ENCODE data around the gene NR2F1. TPM values are rescaled to one million over a fixed set of nuclear protein-coding genes. Genes with fewer than 3 reads are reported as not detected.

The NR2F1 gene
- total RNA-seq, 4 donors from 2014 or later: 1.5 to 6.2 (median 3.2) TPM

DNA sequence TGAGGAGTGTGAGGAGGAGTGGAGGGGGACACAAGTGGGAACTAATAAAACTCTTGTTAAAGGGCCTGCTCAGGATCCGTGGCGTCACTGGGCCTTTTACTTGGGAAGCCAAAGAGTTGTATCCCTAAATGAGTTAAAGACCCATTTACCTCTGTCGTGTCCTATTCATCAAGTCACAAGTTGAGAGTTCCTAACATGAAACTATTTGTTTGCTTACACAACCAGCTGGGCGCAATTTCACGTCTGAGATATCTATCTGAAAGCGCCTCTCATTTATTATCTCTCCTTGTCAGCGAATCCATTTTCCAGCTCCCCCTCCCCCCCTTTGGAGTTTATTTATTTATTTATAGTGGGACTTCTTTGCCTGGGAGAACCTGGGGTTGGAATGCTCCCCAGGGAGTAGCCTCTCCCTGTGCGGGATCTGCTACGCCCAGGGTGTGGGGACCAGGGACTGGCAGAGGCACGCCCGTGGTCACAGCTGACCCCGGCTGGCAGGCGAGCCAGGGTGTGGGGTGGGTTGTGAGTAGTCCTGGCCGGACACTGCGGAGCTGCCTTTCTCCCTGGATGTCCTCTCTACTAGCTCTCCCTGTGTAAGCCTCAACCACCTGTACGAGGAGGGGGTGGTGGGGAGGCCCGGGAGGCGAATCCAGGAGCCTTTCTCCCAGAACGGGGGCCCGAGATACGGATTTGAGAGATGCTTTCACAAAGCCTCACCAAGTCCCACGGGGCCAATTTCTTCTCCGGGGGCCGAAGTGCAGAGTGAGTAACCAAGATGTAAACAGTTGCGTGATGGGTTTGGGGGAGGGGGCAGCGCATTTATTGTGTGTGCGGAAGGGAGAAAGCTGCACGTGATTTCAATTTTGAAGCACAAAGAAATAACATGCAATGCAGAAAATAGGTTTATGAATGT, 15.3 kb downstream of the NR2F1 start:
- peaks cover 100% of the 10 kb centered on the region for H3K27me3 ChIP-seq
- no peaks in the 10 kb centered on the region for H3K9me3 ChIP-seq
- no peaks in the 10 kb centered on the region for H3K36me3 ChIP-seq
- WGBS, 2 donors (ENCODE audit: low coverage in 1 of 2): 36 to 39% methylated on average over 16 to 28 of the region's 28 CpGs
- no peak for DNase-seq
- no peak for TF ChIP-seq POLR2AphosphoS5 (IDR thresholded peaks at IDR 0.05)
- TF ChIP-seq, protein P1, sequence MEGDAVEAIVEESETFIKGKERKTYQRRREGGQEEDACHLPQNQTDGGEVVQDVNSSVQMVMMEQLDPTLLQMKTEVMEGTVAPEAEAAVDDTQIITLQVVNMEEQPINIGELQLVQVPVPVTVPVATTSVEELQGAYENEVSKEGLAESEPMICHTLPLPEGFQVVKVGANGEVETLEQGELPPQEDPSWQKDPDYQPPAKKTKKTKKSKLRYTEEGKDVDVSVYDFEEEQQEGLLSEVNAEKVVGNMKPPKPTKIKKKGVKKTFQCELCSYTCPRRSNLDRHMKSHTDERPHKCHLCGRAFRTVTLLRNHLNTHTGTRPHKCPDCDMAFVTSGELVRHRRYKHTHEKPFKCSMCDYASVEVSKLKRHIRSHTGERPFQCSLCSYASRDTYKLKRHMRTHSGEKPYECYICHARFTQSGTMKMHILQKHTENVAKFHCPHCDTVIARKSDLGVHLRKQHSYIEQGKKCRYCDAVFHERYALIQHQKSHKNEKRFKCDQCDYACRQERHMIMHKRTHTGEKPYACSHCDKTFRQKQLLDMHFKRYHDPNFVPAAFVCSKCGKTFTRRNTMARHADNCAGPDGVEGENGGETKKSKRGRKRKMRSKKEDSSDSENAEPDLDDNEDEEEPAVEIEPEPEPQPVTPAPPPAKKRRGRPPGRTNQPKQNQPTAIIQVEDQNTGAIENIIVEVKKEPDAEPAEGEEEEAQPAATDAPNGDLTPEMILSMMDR (IDR thresholded peaks at IDR 0.05): no peak
- no peak for TF ChIP-seq EP300 (IDR thresholded peaks at IDR 0.05; ENCODE audit: low read depth)
- TF ChIP-seq POLR2A (IDR thresholded peaks at IDR 0.05): no peak
- H3K4me3 ChIP-seq: no peak overlapping the region
- in situ Hi-C loops (cut with MboI; ENCODE audit: low pct_ligation_motif_present in 1 of 4, low pct_unique_long_range_greater_than_20kb in 1 of 4, low sequenced_read_pairs in 3 of 4) (loop anchor here in 3 of 4 donors (25.0 kb wide), 2 partner anchors 189 to 314 kb away; no protein-coding TSS in a partner anchor), intact Hi-C loops (cut with DNase I; ENCODE audit: low total_unique reads) (no loop called here)
- no peak overlapping the region for H3K27ac ChIP-seq
- peaks cover 0 to 14% (median 3%) of the 10 kb centered on the region in 4 donors for H3K4me1 ChIP-seq

- in situ Hi-C loops (cut with MboI; ENCODE audit: low pct_ligation_motif_present in 1 of 4, low pct_unique_long_range_greater_than_20kb in 1 of 4, low sequenced_read_pairs in 3 of 4): loop anchor here in 3 of 4 donors (25.0 kb wide), 2 partner anchors 188 to 313 kb away; no protein-coding TSS in a partner anchor
- no peak for DNase-seq
- intact Hi-C loops (cut with DNase I; ENCODE audit: low total_unique reads): no loop called here
- Histone ChIP-seq H3K4me3 (no peak overlapping the region), H3K4me1 (peaks cover 0 to 16% (median 4%) of the 10 kb centered on the region in 4 donors), H3K36me3 (no peaks in the 10 kb centered on the region), H3K27ac (no peak overlapping the region), H3K9me3 (no peaks in the 10 kb centered on the region), H3K27me3 (peaks cover 100% of the 10 kb centered on the region)
- WGBS, 2 donors (ENCODE audit: low coverage in 1 of 2): 19 to 36% methylated on average over 4 to 5 of the region's 5 CpGs
- TF ChIP-seq EP300 (IDR thresholded peaks at IDR 0.05; ENCODE audit: low read depth) (no peak), POLR2A (IDR thresholded peaks at IDR 0.05) (no peak), POLR2AphosphoS5 (IDR thresholded peaks at IDR 0.05) (no peak)
- TF ChIP-seq, protein P1 (IDR thresholded peaks at IDR 0.05): no peak
Measured at GRCh38 chr5:93599001-93599379, 16.0 kb downstream of the NR2F1 start.

- Histone ChIP-seq H3K36me3 (no peaks in the 10 kb centered on the region), H3K9me3 (no peaks in the 10 kb centered on the region), H3K27me3 (peaks cover 100% of the 10 kb centered on the region), H3K4me1 (peaks cover 0 to 21% (median 6%) of the 10 kb centered on the region in 4 donors), H3K4me3 (no peak overlapping the region), H3K27ac (no peak overlapping the region)
- WGBS, 2 donors (ENCODE audit: low coverage in 1 of 2): 22 to 31% methylated on average over 15 to 17 of the region's 17 CpGs
- DNase-seq: no peak
- in situ Hi-C loops (cut with MboI; ENCODE audit: low pct_ligation_motif_present in 1 of 4, low pct_unique_long_range_greater_than_20kb in 1 of 4, low sequenced_read_pairs in 3 of 4) (loop anchor here in 3 of 4 donors (25.0 kb wide), 2 partner anchors 188 to 313 kb away; no protein-coding TSS in a partner anchor), intact Hi-C loops (cut with DNase I; ENCODE audit: low total_unique reads) (no loop called here)
- TF ChIP-seq, protein P1 (IDR thresholded peaks at IDR 0.05): no peak
- no peak for TF ChIP-seq EP300 (IDR thresholded peaks at IDR 0.05; ENCODE audit: low read depth)
- no peak for TF ChIP-seq POLR2AphosphoS5 (IDR thresholded peaks at IDR 0.05)
- TF ChIP-seq POLR2A (IDR thresholded peaks at IDR 0.05): no peak
Measured at GRCh38 chr5:93599399-93600120, 16.5 kb downstream of the NR2F1 start.
